ENCODE measurements around the gene FCRL5. TPM values are rescaled to one million over a fixed set of nuclear protein-coding genes. Genes with fewer than 3 reads are reported as not detected.

Gene FCRL5
- total and polyA plus RNA-seq, 12 donors, result 0.03 to 0.65 (median 0.13) TPM; not detected in 8

GRCh38 chr1:157499521-157499920 is 52.8 kb downstream of the FCRL5 start:
- no peak for ATAC-seq
- DNase-seq, result no peak
- TF ChIP-seq, protein P1, sequence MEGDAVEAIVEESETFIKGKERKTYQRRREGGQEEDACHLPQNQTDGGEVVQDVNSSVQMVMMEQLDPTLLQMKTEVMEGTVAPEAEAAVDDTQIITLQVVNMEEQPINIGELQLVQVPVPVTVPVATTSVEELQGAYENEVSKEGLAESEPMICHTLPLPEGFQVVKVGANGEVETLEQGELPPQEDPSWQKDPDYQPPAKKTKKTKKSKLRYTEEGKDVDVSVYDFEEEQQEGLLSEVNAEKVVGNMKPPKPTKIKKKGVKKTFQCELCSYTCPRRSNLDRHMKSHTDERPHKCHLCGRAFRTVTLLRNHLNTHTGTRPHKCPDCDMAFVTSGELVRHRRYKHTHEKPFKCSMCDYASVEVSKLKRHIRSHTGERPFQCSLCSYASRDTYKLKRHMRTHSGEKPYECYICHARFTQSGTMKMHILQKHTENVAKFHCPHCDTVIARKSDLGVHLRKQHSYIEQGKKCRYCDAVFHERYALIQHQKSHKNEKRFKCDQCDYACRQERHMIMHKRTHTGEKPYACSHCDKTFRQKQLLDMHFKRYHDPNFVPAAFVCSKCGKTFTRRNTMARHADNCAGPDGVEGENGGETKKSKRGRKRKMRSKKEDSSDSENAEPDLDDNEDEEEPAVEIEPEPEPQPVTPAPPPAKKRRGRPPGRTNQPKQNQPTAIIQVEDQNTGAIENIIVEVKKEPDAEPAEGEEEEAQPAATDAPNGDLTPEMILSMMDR (IDR thresholded peaks at IDR 0.05), result no peak
- H3K4me1 ChIP-seq, result no peaks in the 10 kb centered on the region
- intact Hi-C loops (cut with DNase I), result loop anchor here in 1 of 10 donors (5.0 to 10.0 kb wide), 3 partner anchors 122 to 335 kb away; no protein-coding TSS in a partner anchor
- no peaks in the 10 kb centered on the region for H3K9me3 ChIP-seq
- H3K36me3 ChIP-seq, result no peaks in the 10 kb centered on the region
- WGBS, 2 donors, result 83 to 87% methylated on average over 8 of the region's 8 CpGs
- no peak overlapping the region for H3K4me3 ChIP-seq
- peaks cover 0 to 50% (median 12%) of the 10 kb centered on the region in 7 donors for H3K27me3 ChIP-seq
- no peak overlapping the region for H3K27ac ChIP-seq

DNA sequence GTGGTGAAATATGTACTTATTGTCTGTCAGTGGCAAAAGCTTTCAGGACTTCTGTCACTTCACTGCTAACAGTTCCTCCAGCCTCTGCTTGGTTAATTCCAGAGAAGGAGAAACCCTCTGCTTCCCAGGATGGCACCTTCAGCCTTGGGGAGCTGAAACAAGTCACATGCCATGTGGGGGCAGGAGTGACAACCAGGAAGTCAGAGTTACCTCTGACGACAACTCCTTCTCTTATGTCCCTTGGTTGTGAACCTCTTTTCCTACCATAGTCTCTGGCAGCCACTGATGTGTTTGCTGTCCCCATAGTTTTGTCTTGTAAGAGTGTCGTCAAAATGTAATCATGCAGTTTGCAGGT is 53.6 kb downstream of the FCRL5 start:
- intact Hi-C loops (cut with DNase I), result loop anchor here in 1 of 10 donors (5.0 to 10.0 kb wide), 3 partner anchors 121 to 334 kb away; no protein-coding TSS in a partner anchor
- Histone ChIP-seq H3K4me1 (no peaks in the 10 kb centered on the region), H3K4me3 (no peak overlapping the region), H3K27me3 (peaks cover 0 to 57% (median 13%) of the 10 kb centered on the region in 7 donors), H3K27ac (no peak overlapping the region), H3K36me3 (no peaks in the 10 kb centered on the region), H3K9me3 (no peaks in the 10 kb centered on the region)
- 73 to 74% methylated on average over 2 of the region's 2 CpGs for WGBS, 2 donors
- TF ChIP-seq, protein P1 (IDR thresholded peaks at IDR 0.05), result no peak
- no peak for DNase-seq
- ATAC-seq, result no peak

- H3K27ac ChIP-seq, result no peak overlapping the region
- H3K36me3 ChIP-seq, result no peaks in the 10 kb centered on the region
- WGBS, 2 donors, result 51 to 59% methylated on average over 3 of the region's 3 CpGs
- H3K4me3 ChIP-seq, result no peak overlapping the region
- intact Hi-C loops (cut with DNase I), result loop anchor here in 1 of 10 donors (5.0 to 10.0 kb wide), 3 partner anchors 121 to 333 kb away; no protein-coding TSS in a partner anchor
- H3K4me1 ChIP-seq, result no peaks in the 10 kb centered on the region
- DNase-seq (no peak), ATAC-seq (no peak)
- TF ChIP-seq, protein P1 (IDR thresholded peaks at IDR 0.05), result no peak
- peaks cover 0 to 56% (median 15%) of the 10 kb centered on the region in 7 donors for H3K27me3 ChIP-seq
- no peaks in the 10 kb centered on the region for H3K9me3 ChIP-seq
These were observed 54.2 kb downstream of the FCRL5 start for GRCh38 chr1:157497987-157498735.

DNA sequence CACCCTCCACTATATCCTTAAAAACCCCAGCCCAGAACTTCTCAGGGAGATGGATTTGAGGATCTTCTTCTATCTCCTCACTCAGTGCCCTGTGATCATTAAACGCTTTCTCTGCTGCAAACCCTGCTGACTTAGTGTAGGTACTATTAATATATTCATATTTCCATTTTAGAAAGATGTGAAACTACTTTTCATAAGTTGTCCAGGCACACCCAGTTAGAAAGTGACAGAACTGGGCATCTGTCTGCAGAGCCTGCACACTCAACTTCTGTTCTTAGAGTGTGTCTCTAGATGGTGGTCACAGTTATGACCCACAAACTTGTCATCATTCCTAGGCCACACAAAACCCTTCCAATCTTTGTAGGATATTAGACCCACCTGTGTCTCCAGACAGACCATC is 55.0 kb downstream of the FCRL5 start:
- DNase-seq, result no peak
- H3K9me3 ChIP-seq, result no peaks in the 10 kb centered on the region
- intact Hi-C loops (cut with DNase I), result loop anchor here in 1 of 10 donors (5.0 to 10.0 kb wide), 3 partner anchors 120 to 332 kb away; no protein-coding TSS in a partner anchor
- no peak overlapping the region for H3K27ac ChIP-seq
- no peak for ATAC-seq
- TF ChIP-seq, protein P1 (IDR thresholded peaks at IDR 0.05), result no peak
- no peaks in the 10 kb centered on the region for H3K36me3 ChIP-seq
- WGBS, 2 donors, result 78 to 91% methylated on average over 1 of the region's 1 CpG
- H3K4me3 ChIP-seq, result no peak overlapping the region
- H3K27me3 ChIP-seq, result peaks cover 0 to 53% (median 20%) of the 10 kb centered on the region in 7 donors
- H3K4me1 ChIP-seq, result no peaks in the 10 kb centered on the region
